ENCODE measurements around the gene SYPL1.

- TF ChIP-seq, protein P1, sequence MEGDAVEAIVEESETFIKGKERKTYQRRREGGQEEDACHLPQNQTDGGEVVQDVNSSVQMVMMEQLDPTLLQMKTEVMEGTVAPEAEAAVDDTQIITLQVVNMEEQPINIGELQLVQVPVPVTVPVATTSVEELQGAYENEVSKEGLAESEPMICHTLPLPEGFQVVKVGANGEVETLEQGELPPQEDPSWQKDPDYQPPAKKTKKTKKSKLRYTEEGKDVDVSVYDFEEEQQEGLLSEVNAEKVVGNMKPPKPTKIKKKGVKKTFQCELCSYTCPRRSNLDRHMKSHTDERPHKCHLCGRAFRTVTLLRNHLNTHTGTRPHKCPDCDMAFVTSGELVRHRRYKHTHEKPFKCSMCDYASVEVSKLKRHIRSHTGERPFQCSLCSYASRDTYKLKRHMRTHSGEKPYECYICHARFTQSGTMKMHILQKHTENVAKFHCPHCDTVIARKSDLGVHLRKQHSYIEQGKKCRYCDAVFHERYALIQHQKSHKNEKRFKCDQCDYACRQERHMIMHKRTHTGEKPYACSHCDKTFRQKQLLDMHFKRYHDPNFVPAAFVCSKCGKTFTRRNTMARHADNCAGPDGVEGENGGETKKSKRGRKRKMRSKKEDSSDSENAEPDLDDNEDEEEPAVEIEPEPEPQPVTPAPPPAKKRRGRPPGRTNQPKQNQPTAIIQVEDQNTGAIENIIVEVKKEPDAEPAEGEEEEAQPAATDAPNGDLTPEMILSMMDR (IDR thresholded peaks at IDR 0.05) = no peak
- TF ChIP-seq SIN3A (IDR thresholded peaks at IDR 0.05; ENCODE audit: borderline replicate concordance, insufficient read depth, low read depth, low read length) = no peak
Measured at GRCh38 chr7:106049139-106049752, 62.9 kb downstream of the SYPL1 start.

Data from Panc1 (cell line).